Heart left ventricle (tissue), 16 donors: ENCODE measurements around the gene NOTCH4. TPM values are rescaled to one million over a fixed set of nuclear protein-coding genes. Genes with fewer than 3 reads are reported as not detected.

Experiments used
- ATAC-seq, 4 donors: fragments of 200-7000 bp; cut with Tn5 transposase; one replicate each; pipeline ENCODE4 v1.9.1; 2020 to 2022; ENCODE audit warnings: moderate library complexity in 4 of 4, mild to moderate bottlenecking in 3 of 4, moderate number of reproducible peaks in 1 of 4
- DNase-seq, 5 donors: peaks; one replicate each; pipeline ENCODE4 v3.0.0-alpha.2; 2020
- H3K27ac ChIP-seq, 12 donors: fragments of 200-600 bp; sonication (generic) in 4 of 12; one replicate each; pipeline versions ENCODE4 v1.5.0 to v1.8.0; 2016 to 2022; ENCODE audit warnings: mild to moderate bottlenecking in 2 of 12
- H3K27me3 ChIP-seq, 9 donors: fragments of 200-600 bp; sonication (generic) in 2 of 9; one replicate each; pipeline versions ENCODE4 v1.5.1 to v1.8.0; 2016 to 2022; ENCODE audit warnings: mild to moderate bottlenecking in 3 of 9
- H3K36me3 ChIP-seq, 9 donors: fragments of 200-600 bp; sonication (generic) in 2 of 9; one replicate each; pipeline versions ENCODE4 v1.5.0 to v1.8.0; 2018 to 2022; ENCODE audit warnings: mild to moderate bottlenecking in 2 of 9
- H3K4me1 ChIP-seq, 12 donors: fragments of 200-600 bp; sonication (generic) in 4 of 12; one replicate each; pipeline versions ENCODE4 v1.5.0 to v1.8.0; 2016 to 2022; ENCODE audit warnings: mild to moderate bottlenecking in 3 of 12
- H3K4me3 ChIP-seq, 12 donors: fragments of 200-600 bp; sonication (generic) in 4 of 12; one replicate each; pipeline versions ENCODE4 v1.5.0 to v1.8.0; 2017 to 2022; ENCODE audit warnings: mild to moderate bottlenecking in 9 of 12, moderate library complexity in 4 of 12
- H3K9me3 ChIP-seq, 12 donors: fragments of 200-600 bp; sonication (generic) in 4 of 12; one replicate each; pipeline versions ENCODE4 v1.5.0 to v1.8.0; 2016 to 2022; ENCODE audit warnings: mild to moderate bottlenecking in 1 of 12
- POLR2A ChIP-seq, 2 donors: fragments of 450-650 bp; IDR thresholded peaks; one replicate each; pipeline ENCODE4 v1.6.1; 2017; ENCODE audit warnings: antibody characterized with exemption in 2 of 2, mild to moderate bottlenecking in 2 of 2, moderate library complexity in 2 of 2
- WGBS, 4 donors: extraction: QIAGEN DNeasy Blood & Tissue Kit in 2 of 4; methylation state at CpG; one replicate each; pipeline versions ENCODE4 v1.1.5 to v1.1.7; 2013 to 2018; 5-methylcytosine and 5-hydroxymethylcytosine counted together
- intact Hi-C, 10 donors: fragments of 100-400 bp; cut with DNase I; formaldehyde crosslinking; loops; one replicate each; pipeline versions ENCODE4 v1.11.1 to v1.14.2; 2022
- polyA plus RNA-seq, 2 donors: library from polyadenylated mRNA; stranded (reverse); fragments of 200-250 nt; gene quantifications; one replicate each; pipeline ENCODE4 v1.2.3, GENCODE V29; 2013
- total RNA-seq, 9 donors: library from RNA; depleted of rRNA in 2 of 9; stranded (reverse); fragments of >200 nt in 2 of 9; fragmentation: NEBNext Ultra II Directional in 3 of 9; extraction: Animal tissue kit (Norgen Biotek cat#: 25700) in 3 of 9; gene quantifications; one replicate each; pipeline versions ENCODE4 v1.1.0 to v1.2.4, GENCODE V29; 2016 to 2023
- TF ChIP-seq, protein P1 (sequence below), 12 donors: fragments of 200-600 bp; sonication (generic) in 4 of 12; IDR thresholded peaks; one replicate each; pipeline versions ENCODE4 v1.5.0 to v1.8.0; 2018 to 2022; ENCODE audit warnings: antibody characterized with exemption in 12 of 12, mild to moderate bottlenecking in 5 of 12
- donor health status: ischemic (EF 13 %, LVEDD 7.1; RV severe dilation, severe dysfunction).
- donor health status: healthy with polysubstance abuse.
- donor health status: DM: no; HTN: yes; CAD: no.
- donor health status: DM: no; HTN: no; CAD: no.
- donor health status: ischemic (EF 25% LVEDD 6.9; RV normal size, moderate dysfunction).
- donor health status: ischemic (EF 25% LVEDD 5.7; RV mildly dilated, moderate dysfunction).
- donor health status: healthy.
- donor health status: DM: yes; HTN: yes; CAD: no.
- donor health status: ischemic (EF 35%, LVEDD 5.7; RV mildly dilated, moderate dysfunction).
- donor health status: nonischemic (EF 11% LVEDD 7.7; RV severe dilation, severe dysfunction).
- donor health status: DM: yes; HTN: yes; CAD: no.
- donor health status: PGD.
- donor health status: ischemic (EF 29% LVEDD 5.4; RV normal size, mild dysfunction).
- donor health status: nonischemic (EF 23%, LVEDD 6.1; RV moderate dilation, normal function).

The NOTCH4 gene
- total and polyA plus RNA-seq, 11 donors: 15.8 to 55.5 (median 24.9) TPM

DNA sequence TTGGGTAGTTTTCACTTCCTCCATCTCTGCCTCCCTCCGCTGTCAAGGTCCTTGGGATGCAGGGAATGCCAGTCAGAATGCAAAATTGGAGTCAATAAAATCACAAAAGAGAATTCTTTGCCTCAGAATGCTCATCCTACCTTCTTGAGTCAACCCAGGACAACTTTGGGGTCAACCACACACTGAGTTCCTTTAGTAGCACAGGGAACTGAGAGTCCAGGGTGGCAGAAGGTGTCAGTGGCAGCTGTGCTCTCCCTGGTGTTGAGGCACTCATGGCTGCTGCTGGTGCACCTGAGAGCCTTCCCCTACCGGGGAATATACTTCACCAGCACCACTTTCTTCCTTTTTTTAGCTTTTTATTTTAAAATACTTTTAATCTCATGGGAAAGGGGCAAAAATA lies 829 bp upstream of the NOTCH4 start:
- no peak overlapping the region for H3K4me3 ChIP-seq
- H3K36me3 ChIP-seq: peaks cover 0 to 24% (median 4%) of the 10 kb centered on the region in 9 donors
- intact Hi-C loops: no loop called here
- TF ChIP-seq, protein P1, sequence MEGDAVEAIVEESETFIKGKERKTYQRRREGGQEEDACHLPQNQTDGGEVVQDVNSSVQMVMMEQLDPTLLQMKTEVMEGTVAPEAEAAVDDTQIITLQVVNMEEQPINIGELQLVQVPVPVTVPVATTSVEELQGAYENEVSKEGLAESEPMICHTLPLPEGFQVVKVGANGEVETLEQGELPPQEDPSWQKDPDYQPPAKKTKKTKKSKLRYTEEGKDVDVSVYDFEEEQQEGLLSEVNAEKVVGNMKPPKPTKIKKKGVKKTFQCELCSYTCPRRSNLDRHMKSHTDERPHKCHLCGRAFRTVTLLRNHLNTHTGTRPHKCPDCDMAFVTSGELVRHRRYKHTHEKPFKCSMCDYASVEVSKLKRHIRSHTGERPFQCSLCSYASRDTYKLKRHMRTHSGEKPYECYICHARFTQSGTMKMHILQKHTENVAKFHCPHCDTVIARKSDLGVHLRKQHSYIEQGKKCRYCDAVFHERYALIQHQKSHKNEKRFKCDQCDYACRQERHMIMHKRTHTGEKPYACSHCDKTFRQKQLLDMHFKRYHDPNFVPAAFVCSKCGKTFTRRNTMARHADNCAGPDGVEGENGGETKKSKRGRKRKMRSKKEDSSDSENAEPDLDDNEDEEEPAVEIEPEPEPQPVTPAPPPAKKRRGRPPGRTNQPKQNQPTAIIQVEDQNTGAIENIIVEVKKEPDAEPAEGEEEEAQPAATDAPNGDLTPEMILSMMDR (IDR thresholded peaks at IDR 0.05): no peak
- no peak for TF ChIP-seq POLR2A (IDR thresholded peaks at IDR 0.05)
- no peaks in the 10 kb centered on the region for H3K9me3 ChIP-seq
- ATAC-seq (no peak), DNase-seq (no peak)
- H3K27me3 ChIP-seq: no peaks in the 10 kb centered on the region
- peak overlapping the region in 11 of 12 donors; percentile 32 to 98 (median 92) for H3K27ac ChIP-seq
- peaks cover 0 to 6% (median 0%) of the 10 kb centered on the region in 12 donors for H3K4me1 ChIP-seq
- 71 to 85% (median 81%) methylated on average over 2 of the region's 2 CpGs for WGBS, 4 donors

DNA sequence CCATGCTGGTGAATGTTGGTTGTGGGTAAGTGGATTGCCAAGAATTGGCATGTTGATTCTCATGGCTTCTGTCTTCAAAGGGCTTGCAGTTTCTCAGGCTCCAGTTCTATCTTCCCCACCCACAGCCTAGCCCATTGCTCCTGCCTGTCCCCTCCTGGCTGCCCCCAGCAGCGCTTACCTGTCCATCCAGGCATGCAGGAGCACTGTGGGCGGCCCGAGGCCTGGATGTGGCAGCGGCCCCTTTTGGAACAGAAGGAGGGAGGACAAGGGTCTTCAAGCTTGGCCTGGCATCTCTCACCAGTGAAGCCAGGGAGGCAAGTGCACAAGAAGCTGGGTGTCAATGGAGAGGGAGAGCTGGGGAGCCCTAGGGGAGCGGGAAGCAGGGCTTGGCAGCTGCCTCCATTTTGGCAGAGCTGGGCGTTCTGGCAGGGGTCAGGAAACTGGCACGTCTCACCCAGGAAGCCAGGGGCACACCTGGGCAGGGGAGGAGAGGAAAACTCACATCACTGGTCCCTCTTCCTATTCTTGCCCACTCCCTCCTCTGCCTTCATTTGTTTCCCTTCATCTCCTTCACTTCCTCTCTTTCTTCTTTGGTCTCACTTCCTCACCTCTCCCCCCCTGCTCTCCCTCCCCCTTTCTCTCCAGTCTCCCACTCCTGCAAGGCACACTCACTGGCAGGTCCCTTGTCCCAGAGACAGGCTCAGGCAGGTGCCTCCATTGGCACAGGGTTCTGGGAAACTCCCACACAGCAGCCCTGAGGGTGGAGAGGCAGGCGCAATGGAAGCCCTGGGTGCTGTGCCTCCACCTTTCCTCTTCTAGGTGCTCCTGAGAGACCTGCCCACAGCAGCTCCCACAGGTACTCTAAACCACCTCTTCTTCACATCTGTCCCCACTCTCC lies 1.3 kb downstream of the NOTCH4 start:
- ATAC-seq: peak in 2 of 4 donors; percentile 3 to 10
- H3K27ac ChIP-seq: peak overlapping the region; percentile 49 to 98 (median 92)
- DNase-seq: no peak
- intact Hi-C loops: no loop called here
- H3K27me3 ChIP-seq: no peaks in the 10 kb centered on the region
- TF ChIP-seq POLR2A (IDR thresholded peaks at IDR 0.05): no peak
- TF ChIP-seq, protein P1 (IDR thresholded peaks at IDR 0.05): no peak
- peaks cover 0 to 6% (median 0%) of the 10 kb centered on the region in 12 donors for H3K4me1 ChIP-seq
- H3K36me3 ChIP-seq: peaks cover 0 to 44% (median 17%) of the 10 kb centered on the region in 9 donors
- H3K9me3 ChIP-seq: no peaks in the 10 kb centered on the region
- H3K4me3 ChIP-seq: peak overlapping the region; percentile 14 to 66 (median 52)
- WGBS, 4 donors: 72 to 82% (median 80%) methylated on average over 8 of the region's 8 CpGs

DNA sequence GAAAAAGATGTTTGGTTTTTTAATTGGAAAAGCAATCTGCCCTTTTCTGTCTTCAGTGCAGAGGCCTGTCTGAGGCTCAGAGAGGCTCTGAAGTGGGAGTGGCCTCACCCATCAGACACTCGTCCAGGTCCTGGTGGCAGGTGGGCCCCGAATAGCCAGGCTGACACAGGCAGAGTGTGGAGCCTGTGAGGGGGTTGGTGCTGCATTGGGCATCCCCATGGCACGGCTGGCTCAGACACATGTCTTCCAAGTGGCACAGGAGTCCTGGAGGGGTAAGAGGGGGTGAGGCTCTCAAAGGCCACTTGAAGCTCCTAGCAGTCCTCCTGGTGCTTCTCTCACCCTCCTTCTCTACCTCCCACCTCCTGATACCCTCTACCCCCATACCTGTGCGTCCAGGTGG lies 3.8 kb downstream of the NOTCH4 start:
- no peak for ATAC-seq
- no peak for TF ChIP-seq POLR2A (IDR thresholded peaks at IDR 0.05)
- TF ChIP-seq, protein P1 (IDR thresholded peaks at IDR 0.05): no peak
- 67 to 84% (median 75%) methylated on average over 1 to 4 of the region's 4 CpGs for WGBS, 4 donors
- Histone ChIP-seq H3K9me3 (no peaks in the 10 kb centered on the region), H3K27ac (no peak overlapping the region), H3K27me3 (no peaks in the 10 kb centered on the region), H3K4me1 (peaks cover 0 to 6% (median 0%) of the 10 kb centered on the region in 12 donors), H3K36me3 (peaks cover 0 to 63% (median 26%) of the 10 kb centered on the region in 9 donors), H3K4me3 (no peak overlapping the region)
- DNase-seq: no peak
- intact Hi-C loops: no loop called here

DNA sequence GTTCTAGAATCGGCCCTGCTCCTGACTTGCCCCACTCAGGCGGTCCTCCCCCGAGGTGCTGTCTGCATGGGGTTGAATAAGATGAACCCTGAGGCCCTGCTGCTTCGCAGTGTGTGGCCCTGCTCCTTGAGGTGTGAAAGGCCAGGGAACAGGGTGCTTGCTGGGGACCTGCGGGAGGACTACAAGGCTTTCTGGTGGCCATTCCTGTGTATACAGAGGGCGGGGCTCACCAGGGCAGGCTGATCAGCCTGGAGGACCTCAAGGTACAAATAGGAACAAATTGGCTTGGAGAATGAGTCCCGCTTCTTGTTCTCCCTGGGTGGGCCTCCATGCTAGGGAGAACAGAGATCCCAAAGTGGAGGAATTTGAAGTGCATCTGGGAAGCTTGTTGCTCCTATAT lies 5.7 kb downstream of the NOTCH4 start:
- no peak overlapping the region for H3K27ac ChIP-seq
- peaks cover 0 to 6% (median 0%) of the 10 kb centered on the region in 12 donors for H3K4me1 ChIP-seq
- WGBS, 4 donors: 71 to 100% (median 76%) methylated on average over 4 to 7 of the region's 7 CpGs
- ATAC-seq (no peak), DNase-seq (no peak)
- TF ChIP-seq, protein P1 (IDR thresholded peaks at IDR 0.05): no peak
- TF ChIP-seq POLR2A (IDR thresholded peaks at IDR 0.05): no peak
- no peak overlapping the region for H3K4me3 ChIP-seq
- H3K27me3 ChIP-seq: no peaks in the 10 kb centered on the region
- H3K9me3 ChIP-seq: no peaks in the 10 kb centered on the region
- H3K36me3 ChIP-seq: peaks cover 0 to 82% (median 26%) of the 10 kb centered on the region in 9 donors
- intact Hi-C loops: no loop called here
